HG03175 (cell line): ENCODE measurements around the gene C20orf96.
"Not testable (repeated sequence)": the region's sequence is repeated elsewhere in the genome, so short reads cannot be mapped to it uniquely, and the experiment has no call there.

Experiments used
- ATAC-seq: cut with Tn5 transposase; IDR thresholded peaks from one replicate; pipeline ENCODE4 v1.9.1; 2021; ENCODE audit warnings: mild to moderate bottlenecking, moderate library complexity; ENCODE audit not compliant: unreplicated experiment

The C20orf96 gene

DNA sequence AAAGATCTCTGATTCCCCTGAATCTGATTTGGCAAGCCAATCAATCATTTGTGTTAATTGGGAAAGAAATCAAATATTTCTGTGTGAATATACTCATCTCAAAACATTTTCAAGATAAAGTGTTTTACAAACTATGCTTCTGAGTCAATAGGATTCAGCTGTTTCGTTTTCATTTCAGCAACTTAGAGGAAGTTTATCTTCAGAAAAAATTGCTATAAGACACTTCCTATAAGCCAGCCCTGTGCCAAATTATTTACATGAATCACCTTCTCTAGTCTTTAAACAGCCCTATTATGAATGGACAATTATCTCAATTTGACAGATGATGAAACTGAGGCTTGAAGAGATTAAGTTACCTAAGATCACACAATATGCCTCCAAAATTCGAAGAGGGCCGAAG is 52.6 kb downstream of the C20orf96 start:
- peak; percentile 42 for ATAC-seq

DNA sequence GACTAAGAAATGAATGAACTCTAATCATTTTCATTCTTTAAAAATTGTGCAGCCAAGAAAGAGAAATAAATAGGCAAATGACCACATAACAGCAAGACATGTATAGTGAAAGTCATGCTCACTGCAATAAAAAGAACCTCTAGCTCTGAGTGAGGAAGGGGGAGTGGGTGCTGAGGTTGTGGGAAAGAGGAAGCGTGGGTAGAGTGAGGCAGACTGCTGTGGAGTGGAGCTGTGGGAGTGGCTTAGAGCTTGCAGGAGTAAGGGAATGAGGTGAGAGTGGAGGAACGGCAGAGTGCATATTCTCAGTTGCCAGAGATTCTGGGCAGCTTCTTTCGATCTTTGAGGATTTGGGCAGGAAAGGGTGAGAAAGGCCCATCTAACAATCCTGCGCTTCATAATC is 53.1 kb downstream of the C20orf96 start:
- ATAC-seq = no peak

DNA sequence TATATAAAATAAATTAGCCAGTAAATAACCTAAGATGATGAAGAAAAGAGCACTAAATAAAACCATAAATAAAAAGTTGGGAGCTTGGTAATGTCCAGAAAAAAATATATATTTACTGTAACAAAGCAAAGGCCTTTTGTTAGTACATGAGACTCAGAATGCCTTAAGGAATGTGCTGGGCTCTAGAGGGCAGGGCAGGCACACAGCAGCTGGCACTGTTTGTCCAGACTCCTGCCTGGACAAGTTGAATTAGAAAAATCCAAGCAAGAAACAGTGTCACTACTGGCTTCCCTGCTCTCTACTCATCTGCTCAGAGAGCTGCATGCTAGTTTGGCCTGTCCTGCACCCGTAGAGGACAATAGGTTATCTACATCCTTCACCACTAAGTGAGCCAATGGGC is 54.7 kb downstream of the C20orf96 start:
- no peak for ATAC-seq

DNA sequence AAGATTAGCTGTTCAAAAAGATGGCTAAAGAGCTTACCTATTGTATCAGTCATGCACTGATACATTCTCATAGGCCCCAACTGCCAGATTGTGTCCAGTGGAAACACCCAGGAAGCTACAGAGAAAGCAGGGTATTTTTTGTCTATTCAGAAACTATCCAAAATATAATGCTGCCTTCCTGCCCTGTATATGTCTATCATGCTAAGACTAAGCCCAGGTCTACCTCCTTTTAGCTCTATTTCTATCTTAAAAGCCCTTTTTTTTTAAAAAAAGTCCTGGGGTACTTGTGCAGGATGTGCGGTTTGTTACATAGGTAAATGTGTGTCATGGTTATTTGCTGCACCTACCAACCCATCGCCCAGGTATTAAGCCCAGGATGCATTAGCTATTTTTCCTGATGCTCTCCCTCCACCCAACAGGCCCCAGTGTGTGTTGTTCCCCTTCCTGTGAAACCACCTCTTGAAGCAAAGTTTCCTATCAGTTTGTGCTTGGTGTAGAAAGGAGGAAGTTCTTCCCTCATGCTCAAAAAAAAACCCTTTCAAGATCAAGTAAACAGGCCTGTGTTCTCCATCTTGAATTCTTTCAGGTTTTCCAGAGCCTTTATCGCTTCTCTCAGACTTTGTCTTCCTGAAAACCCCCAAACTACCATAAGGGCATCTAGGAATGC is 63.0 kb downstream of the C20orf96 start:
- no peak for ATAC-seq

DNA sequence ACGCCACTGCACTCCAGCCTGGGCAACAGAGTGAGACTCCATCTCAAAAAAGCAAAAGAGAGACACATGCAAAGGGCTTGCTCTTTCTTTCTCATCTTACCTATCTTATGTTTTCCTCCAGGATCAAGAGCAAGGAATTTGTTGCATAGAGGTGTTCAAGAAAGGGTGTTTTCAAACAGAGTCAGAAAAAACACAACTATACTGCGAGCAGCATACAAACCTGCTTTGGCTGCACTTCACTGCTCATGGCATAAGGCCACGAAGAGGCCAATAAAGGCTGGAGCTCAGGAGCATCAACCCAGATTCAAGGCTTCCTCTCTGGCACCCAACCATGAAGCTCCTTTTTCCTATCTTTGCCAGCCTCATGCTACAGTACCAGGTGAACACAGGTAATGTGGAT is 63.6 kb downstream of the C20orf96 start, which contains the start of gene DEFB129:
Gene DEFB129, plus strand, starts transcription at position 301 of the 400 bp plus-strand sequence. Its CDS starts 31 bp downstream, at position 332.
- no peak for ATAC-seq

DNA sequence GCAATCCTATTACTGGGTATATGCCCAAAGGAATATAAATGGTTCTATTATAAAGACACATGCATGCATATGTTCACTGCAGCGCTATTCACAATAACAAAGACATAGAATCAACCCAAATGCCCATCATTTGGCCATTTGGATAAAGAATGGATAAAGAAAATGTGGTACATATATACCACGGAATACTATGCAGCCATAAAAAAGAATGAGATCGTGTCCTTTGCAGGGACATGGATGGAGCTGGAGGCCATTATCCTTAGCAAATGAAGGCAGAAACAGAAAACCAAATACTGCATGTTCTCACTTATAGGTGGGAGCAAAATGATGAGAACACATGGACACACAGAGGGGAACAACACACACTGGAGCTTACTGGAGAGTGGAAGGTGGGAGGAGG is 64.7 kb downstream of the C20orf96 start:
- not testable (repeated sequence) for ATAC-seq

DNA sequence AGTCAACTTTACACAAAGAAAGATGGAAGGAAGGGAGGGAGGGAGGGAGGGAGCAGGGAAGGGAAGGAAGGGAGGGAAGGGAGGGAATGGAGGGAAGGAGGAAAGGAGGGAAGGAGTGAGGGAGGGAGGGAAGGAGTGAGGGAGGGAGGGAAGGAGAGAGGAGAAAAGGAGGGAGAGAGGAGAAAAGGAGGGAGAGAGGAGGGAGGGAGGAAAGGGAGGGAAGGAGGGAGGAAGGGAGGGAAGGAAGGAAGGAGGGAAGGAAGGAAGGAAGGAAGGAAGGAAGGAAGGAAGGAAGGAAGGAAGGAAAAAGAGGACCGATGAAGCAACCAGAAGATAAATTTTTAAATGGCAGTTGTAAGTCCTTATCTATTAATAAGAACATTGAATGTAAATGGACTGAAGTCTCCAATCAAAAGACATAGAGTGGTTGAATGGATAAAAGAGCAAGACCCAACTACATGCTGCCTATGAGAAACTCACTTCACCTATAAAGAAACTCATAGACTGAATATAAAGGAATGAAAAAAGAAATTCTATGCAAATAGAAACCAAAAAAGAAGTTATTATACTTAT is 69.2 kb downstream of the C20orf96 start:
- no peak for ATAC-seq
